Right ventricle myocardium superior (tissue), 1 donor: ENCODE measurements around the gene FAM20B. TPM values are rescaled to one million over a fixed set of nuclear protein-coding genes. Genes with fewer than 3 reads are reported as not detected.
A peak's percentile ranks its signal among the peaks of the same experiment; 100 is the strongest.
"Not testable (repeated sequence)": the region's sequence is repeated elsewhere in the genome, so short reads cannot be mapped to it uniquely, and the experiment has no call there.

Experiments used
- ATAC-seq: fragments of 200-7000 bp; cut with Tn5 transposase; one replicate; pipeline ENCODE4 v1.9.1; 2020; ENCODE audit warnings: mild to moderate bottlenecking; ENCODE audit not compliant: poor library complexity
- DNase-seq: peaks from one replicate; pipeline ENCODE4 v3.0.0-alpha.2; 2020
- intact Hi-C: fragments of 100-400 bp; cut with DNase I; formaldehyde crosslinking; loops from one replicate; pipeline ENCODE4 v1.11.2; 2022
- long read RNA-seq: library from polyadenylated mRNA; unstranded; transcript quantifications from one replicate; pipeline ENCODE4 v2.0.0, GENCODE V29; 2021
- total RNA-seq: library from RNA; stranded (reverse); fragmentation: NEBNext Ultra II Directional; extraction: Animal tissue kit (Norgen Biotek cat#: 25700); gene quantifications from one replicate; pipeline ENCODE4 v1.2.1, GENCODE V29; 2021
- donor health status: DM: no; HTN: yes; CAD: no; lungs with severe emphysema.

Gene FAM20B
- 50.2 TPM for total RNA-seq
- long read RNA-seq, partial matches to known transcripts = 6 of 7 reads
- long read RNA-seq, other reads (novel, unspliced or antisense) = 1 of 7 reads

- peak; percentile 95 for ATAC-seq
- DNase-seq = peak; percentile 97
- intact Hi-C loops = no loop called here
Measured at GRCh38 chr1:179025125-179025974, at the start of gene FAM20B. FAM20B (plus strand) TSS chr1:179025894; CDS start chr1:179043848, 17,954 bp downstream.

- no peak for DNase-seq
- no peak for ATAC-seq
- intact Hi-C loops = no loop called here
Measured at GRCh38 chr1:178976541-178976940, 49.2 kb upstream of the FAM20B start.

DNA sequence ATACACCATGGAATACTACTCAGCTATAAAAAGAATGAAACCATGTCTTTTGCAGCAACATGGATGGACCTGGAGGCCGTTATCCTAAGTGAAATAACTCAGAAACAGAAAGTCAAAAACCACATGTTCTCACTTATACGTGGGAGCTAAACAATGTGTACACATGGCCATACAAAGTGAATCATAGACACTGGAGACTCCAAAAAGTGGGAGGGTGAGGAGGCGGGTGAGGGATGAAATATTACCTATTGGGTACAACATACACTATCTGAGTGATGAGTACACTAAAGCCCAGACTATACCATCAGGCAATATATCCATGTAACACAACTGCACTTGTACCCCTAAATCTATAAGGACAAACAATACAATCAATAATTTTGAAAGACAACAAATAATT, 39.5 kb upstream of the FAM20B start:
- intact Hi-C loops = no loop called here
- DNase-seq = no peak
- no peak for ATAC-seq

DNA sequence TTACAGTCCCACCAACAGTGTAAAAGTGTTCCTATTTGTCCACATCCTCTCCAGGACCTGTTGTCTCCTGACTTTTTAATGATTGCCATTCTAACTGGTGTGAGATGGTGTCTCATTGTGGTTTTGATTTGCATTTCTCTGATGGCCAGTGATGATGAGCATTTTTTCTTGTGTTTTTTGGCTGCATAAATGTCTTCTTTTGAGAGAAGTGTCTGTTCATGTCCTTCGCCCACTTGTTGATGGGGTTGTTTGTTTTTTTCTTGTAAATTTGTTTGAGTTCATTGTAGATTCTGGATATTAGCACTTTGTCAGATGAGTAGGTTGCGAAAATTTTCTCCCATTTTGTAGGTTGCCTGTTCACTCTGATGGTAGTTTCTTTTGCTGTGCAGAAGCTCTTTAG, 37.5 kb upstream of the FAM20B start:
- ATAC-seq, intact Hi-C loops, DNase-seq: not testable (repeated sequence)

DNA sequence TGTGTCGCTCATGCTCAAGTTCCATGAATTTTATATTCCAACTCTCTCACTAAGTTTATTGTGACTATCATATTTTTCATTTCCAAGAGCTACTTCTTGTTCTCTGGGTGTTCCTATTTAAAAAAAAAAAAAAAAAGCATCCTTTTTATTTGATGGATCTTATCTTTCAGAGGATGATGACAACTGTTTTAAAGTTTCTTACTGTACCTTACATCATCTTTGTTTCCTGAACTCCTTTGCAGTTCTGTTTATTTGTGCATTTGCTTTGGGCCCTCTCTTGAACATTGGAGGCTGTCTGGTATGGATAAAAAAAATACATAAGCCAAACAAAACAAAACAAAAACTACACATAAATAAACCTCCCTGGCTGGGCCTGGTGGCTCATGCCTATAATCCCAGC, 32.1 kb upstream of the FAM20B start:
- no peak for DNase-seq
- intact Hi-C loops = no loop called here
- ATAC-seq = no peak

- ATAC-seq (no peak), DNase-seq (no peak)
- intact Hi-C loops = no loop called here
Measured at GRCh38 chr1:178997428-178997827, 28.3 kb upstream of the FAM20B start.

DNA sequence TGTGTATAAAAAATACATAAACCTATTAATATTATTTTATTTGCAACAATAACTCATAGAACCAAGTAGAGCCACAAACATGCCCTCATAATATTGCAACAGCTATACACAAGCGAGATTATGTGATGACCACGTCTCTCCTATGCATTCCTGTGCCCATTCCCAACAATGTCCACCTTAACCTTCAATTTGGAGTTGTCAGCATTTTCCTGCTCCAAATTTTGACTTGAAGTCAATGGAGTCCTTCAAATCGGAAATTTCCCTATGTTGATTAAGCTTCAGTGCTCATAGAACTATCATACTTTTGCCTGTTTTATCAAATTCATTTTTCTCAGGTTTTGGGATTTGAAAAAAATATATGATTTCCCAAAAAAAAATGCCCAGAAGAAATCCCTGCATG, 27.4 kb upstream of the FAM20B start:
- intact Hi-C loops = no loop called here
- DNase-seq = no peak
- ATAC-seq = no peak

DNA sequence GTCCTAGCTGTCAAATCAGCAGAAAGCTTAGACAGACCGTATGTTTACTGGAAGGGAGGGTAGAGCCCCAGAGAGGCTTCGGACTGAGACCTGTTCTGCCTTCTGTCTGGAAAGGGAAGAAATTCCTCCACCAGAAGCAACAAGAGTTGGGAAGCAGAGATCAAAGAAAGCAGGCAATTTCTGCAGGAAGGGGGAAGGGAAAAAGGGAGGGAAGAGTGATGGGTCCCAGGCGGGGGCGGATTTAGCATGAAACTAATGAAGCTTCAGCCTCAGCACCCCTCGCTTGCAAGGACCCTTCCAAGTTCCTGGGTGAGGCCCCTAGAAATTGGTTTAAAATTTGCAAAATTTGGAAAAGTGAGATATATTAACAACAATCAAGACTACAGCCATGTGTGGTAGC, 26.6 kb upstream of the FAM20B start:
- DNase-seq (no peak), ATAC-seq (no peak)
- intact Hi-C loops = no loop called here

GRCh38 chr1:179001451-179001850, 24.2 kb upstream of the FAM20B start:
- intact Hi-C loops = loop anchor here (5.0 kb wide), 3 partner anchors 189 to 459 kb away; no protein-coding TSS in a partner anchor
- no peak for DNase-seq
- ATAC-seq = no peak

- ATAC-seq, DNase-seq: not testable (repeated sequence)
- intact Hi-C loops = loop anchor here (5.0 kb wide), 3 partner anchors 190 to 460 kb away; no protein-coding TSS in a partner anchor
Measured at GRCh38 chr1:179002064-179002463, 23.6 kb upstream of the FAM20B start.

- ATAC-seq = peak; percentile 86
- DNase-seq = peak; percentile 86
- intact Hi-C loops = loop anchor here (5.0 kb wide), 3 partner anchors 190 to 460 kb away; no protein-coding TSS in a partner anchor
Measured at GRCh38 chr1:179002552-179003345, 22.9 kb upstream of the FAM20B start.

- ATAC-seq = no peak
Measured at GRCh38 chr1:179003512-179004066, 22.1 kb upstream of the FAM20B start.

DNA sequence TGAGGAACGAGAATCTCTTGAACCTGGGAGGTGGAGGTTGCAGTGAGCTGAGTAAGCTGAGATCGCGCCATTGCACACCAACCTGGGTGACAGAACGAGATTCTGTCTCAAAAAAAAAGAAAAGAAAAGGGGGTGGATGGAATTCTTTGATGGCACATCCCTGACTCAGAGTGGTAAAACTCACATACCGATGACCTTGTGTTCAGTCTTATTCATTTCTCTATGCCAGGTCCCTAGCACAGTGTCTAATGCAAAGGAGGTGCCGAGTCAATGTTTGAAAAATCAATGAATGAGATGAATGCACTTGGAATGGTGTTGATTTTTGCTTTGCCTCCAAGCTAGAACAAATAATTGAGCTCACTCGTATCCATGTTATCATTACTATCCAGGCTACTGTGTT, 18.5 kb upstream of the FAM20B start:
- intact Hi-C loops = no loop called here
- ATAC-seq (no peak), DNase-seq (no peak)

More at GRCh38 chr1:179003512-179004066, 22.1 kb upstream of the FAM20B start:
- intact Hi-C loops = loop anchor here (5.0 kb wide), 3 partner anchors 191 to 461 kb away; no protein-coding TSS in a partner anchor
- DNase-seq = no peak

DNA sequence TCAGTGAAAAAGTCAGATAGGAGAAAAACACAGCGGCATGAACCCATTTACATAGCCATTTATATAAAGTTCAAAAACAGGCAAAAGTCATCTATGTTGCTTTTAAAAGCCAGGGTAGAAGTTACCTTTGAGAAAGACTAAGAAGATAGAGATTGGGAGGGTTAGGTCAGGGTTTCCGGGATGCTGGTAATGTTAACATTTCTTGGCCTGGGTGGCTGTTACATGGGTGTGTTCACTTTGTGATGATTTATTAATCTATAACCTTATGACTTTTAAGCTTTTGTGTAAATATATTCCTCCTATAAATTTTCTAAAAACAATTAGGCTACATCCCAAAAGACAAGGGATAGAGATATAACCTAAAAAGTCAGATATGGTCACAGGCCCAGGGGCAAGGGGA, 15.0 kb upstream of the FAM20B start:
- no peak for ATAC-seq
- intact Hi-C loops = no loop called here

DNA sequence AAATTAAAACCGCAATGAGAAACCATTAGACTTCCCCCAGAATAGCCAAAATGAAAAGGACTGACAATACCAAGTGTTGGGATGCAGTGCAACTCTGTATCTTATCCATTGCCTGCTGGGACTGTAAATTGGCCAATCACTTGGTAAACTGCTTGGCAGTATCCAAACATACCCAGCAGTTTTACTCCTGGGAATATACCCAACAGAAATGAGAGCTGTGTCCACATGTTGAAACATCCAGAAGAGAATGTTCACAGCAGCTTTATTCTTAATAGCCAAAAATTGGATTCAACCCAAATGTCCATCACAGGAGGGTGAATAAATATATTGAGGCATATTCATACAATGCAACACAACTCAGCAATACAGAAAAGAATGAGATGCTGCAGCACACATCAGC, 13.7 kb upstream of the FAM20B start:
- ATAC-seq (no peak), DNase-seq (no peak)
- intact Hi-C loops = no loop called here

More for the DNA sequence above, 15.0 kb upstream of the FAM20B start:
- DNase-seq = no peak

DNA sequence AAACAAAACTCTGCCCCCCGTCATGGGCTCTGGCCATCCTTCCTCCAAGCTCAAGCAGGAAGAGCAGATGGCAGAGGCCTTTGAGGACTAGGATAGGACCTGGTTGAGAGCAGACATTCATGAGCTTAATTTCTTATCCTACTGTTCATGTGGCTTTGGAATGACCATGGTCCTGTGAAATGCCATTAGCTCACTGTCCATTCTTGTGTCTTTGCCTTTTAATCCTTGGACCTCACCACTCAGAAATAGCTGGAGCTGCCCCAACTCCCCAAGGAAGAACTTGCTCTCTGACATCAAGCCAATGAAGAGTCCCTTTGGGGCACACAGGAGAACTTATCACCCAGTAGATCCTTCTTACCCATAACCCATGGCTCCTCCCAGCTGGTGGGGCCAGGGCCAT, 11.6 kb upstream of the FAM20B start:
- intact Hi-C loops = no loop called here
- ATAC-seq = no peak
- no peak for DNase-seq

GRCh38 chr1:179015396-179015795, 10.3 kb upstream of the FAM20B start:
- ATAC-seq (no peak), DNase-seq (no peak)
- intact Hi-C loops = no loop called here

- ATAC-seq = peak; percentile 90
- intact Hi-C loops = no loop called here
- peak; percentile 93 for DNase-seq
Measured at GRCh38 chr1:179016706-179017382, 8.8 kb upstream of the FAM20B start.
